Left ventricle myocardium superior (tissue), 1 donor: ENCODE results near the gene LLGL2. TPM values are rescaled to one million over a fixed set of nuclear protein-coding genes. Genes with fewer than 3 reads are reported as not detected.

Experiments
- ATAC-seq: fragments of 200-7000 bp; cut with Tn5 transposase; one replicate; pipeline ENCODE4 v1.9.1; 2020; ENCODE audit warnings: mild to moderate bottlenecking, moderate library complexity
- DNase-seq: peaks from one replicate; pipeline ENCODE4 v3.0.0-alpha.2; 2020
- intact Hi-C: fragments of 100-400 bp; cut with micrococcal nuclease; formaldehyde crosslinking; loops from one replicate; pipeline ENCODE4 v1.11.0; 2022
- total RNA-seq: library from RNA; stranded (reverse); fragmentation: NEBNext Ultra II Directional; extraction: Animal tissue kit (Norgen Biotek cat#: 25700); gene quantifications from one replicate; pipeline ENCODE4 v1.2.1, GENCODE V29; 2021
- donor health status: DM: no; HTN: yes; CAD: no; lungs with severe emphysema.

LLGL2 gene
- total RNA-seq, 1 donor from 2014 or later: 5.1 TPM

DNA sequence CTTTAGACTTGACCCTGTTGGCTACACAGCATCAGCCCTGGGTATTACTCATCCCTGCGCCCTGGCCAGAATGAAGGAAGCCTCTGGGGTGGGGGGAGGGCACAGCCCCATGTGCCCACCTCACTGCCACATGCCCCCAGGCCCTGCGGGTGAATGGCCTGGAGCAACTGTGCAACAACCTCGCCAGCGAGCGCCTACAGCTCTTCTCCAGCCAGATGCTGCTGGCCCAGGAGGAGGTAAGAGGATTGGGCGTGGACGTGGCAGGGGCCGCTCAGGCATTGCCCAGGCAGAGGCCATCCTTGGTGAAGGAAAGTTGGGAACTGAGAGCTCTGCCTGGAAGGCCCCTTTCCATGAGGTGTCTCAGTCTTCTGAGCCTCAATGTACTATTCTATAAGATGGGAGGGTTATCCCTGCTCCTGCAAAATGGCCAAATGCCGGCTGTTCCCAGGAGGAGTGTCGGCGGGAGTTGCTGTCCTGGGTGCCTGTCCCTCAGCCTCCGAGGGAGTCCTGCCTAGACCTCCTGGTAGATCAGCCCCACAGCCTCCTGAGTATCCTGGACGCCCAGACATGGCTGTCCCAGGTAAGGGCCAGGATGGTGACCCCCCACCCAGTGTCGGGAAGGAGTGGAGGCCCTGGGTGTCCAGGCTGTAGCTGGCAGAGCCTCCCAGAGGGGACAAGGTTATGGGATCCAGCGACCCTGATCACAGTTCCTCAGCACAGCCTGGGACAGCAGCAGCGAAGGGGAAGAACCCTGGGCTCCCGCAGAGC lies 71.0 kb downstream of the LLGL2 start:
- intact Hi-C loops: no loop called here
- ATAC-seq (no peak), DNase-seq (no peak)

DNA sequence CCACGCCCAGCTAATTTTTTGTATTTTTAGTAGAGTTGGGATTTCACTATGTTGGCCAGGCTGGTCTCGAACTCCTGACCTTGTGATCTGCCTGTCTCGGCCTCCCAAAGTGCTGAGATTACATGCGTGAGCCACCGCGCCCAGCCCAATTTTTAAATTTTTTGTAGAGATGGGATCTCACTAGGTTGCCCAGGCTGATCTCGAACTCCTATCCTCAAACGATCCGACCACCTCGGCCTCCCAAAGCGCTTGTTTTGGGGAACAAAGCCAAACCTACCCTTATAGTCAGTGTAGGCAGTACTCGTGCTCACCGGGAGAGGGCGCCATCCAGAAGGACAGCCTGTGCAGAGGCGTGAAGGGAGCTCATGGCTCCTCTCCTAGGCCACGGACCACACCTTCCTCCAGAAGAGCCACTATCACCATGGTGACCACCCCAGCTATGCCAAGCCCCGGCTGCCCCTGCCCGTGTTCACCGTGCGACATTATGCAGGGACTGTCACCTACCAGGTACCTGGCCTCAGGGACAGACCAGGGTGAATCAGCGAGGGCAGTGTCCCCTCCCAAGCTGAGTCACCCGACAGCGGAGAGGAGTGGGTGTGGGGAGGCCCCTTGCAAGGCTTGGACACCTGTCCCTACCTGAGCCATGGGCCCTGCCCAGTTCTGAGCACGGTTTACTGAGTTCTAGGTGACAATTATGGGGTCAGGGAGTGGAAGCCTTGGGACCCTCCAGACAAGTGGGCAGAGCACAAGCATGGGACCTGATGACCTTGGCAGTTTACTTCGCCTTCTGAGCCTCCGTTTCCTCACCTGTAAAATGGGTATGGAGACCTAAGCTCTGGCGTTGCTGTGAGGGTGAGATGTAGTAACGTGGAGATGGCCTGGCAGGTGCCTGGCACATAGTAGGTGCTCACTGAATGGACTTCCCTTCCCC lies 75.8 kb downstream of the LLGL2 start:
- ATAC-seq (peak; percentile 50), DNase-seq (peak; percentile 69)
- intact Hi-C loops: no loop called here

DNA sequence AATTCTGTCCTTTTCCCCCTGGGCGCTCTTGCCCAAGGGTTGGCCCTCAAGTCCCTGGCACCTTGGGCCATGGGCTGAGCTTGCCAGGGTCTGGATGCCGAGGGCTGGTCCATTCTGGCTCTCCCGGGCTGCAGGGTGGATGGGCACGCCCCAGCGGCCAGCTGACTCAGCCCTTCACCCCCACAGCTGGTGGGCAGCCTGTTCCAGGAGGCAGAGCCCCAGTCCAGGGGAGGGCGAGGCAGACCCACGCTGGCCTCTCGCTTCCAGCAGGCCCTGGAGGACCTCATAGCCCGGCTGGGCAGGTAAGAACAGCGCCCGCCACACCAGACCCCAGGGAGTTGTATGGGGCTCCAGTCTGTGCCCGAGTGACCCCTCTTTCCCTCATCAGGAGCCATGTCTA lies 77.1 kb downstream of the LLGL2 start:
- no peak for DNase-seq
- intact Hi-C loops: no loop called here
- ATAC-seq: no peak

DNA sequence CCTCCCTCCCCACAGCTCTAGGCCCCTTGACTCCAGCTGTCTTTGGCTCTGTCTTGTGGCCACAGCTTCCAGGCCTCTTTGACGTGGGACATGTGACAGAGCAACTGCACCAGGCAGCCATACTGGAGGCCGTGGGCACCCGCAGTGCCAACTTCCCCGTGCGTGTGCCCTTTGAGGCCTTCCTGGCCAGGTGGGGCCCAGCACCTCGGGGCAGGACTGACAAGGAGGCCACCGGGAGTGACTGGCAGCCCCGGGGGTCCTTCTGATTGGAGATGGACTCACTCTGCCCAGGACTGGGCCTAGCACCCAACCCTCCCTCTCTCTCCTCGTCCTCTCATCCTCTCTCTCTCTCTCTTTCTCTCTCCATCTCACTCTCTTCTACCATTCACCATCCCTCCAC lies 77.6 kb downstream of the LLGL2 start:
- ATAC-seq (no peak), DNase-seq (no peak)
- intact Hi-C loops: no loop called here

DNA sequence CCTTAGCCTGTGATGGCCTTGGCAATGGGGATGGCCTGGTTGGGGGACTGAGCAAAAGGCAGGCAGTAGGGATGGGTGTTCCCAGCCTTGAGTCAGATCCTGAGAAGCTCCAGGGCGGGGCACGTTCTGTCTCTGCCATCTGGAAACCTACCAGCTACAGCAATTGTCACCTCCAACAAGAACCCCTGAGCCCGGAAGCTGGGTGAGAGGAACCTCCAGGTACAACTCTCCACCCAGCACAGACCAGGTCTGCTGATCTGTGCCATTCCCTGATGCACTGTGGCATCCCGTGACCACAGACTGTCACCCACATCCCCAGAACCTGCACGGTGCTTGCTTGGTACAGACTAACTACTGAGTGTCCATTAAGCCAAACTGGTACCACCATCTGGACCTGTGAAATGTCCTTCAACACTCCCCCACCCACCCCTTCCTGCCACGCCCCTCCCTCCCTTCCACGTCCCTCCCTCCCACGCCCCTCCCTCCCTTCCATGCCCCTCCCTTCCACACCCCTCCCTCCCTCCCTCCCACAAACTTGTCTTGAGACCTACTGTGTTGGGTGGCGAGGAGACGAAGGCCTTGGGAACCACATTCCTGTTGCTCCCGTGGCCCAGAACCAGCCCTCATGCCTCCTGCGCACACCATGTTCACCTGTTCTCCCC lies 78.7 kb downstream of the LLGL2 start:
- intact Hi-C loops: no loop called here
- DNase-seq (no peak), ATAC-seq (peak; percentile 35)

DNA sequence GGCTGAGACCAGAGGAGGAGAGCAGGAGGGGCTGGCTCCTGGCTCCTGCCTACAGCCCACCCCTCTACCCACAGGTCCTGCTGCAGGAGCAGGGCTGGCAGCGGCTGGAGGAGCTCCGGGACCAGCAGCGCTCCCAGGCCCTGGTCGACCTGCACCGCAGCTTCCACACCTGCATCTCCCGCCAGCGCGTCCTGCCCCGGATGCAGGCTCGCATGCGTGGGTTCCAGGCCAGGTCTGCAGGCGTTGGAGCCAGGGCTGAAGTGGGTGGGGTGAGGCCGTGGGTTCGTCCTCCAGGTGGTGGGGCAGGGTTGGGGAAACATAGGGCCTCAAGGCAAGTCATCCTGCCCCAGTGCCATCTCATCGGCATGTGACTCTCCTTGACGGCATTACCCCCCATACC lies 80.3 kb downstream of the LLGL2 start:
- ATAC-seq (no peak), DNase-seq (no peak)
- intact Hi-C loops: no loop called here

DNA sequence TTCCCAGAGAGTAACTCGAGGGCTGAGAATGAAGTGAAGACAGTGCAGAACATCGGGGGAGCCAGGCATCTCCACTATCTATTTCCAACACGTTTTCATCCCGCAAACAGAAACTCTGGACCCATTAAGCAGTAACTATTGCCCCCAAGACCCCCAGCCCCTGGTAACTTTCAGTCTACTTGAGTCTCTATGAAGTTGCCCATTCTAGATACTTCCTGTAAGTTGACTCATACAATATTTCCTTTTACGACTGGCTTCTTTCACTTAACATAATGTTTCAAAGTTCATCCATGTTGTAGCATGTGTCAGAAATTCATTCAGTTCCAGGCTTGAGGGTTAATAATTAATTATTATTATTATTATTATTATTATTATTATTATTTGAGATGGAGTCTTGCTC lies 81.6 kb downstream of the LLGL2 start:
- ATAC-seq (no peak), DNase-seq (no peak)
- intact Hi-C loops: no loop called here

DNA sequence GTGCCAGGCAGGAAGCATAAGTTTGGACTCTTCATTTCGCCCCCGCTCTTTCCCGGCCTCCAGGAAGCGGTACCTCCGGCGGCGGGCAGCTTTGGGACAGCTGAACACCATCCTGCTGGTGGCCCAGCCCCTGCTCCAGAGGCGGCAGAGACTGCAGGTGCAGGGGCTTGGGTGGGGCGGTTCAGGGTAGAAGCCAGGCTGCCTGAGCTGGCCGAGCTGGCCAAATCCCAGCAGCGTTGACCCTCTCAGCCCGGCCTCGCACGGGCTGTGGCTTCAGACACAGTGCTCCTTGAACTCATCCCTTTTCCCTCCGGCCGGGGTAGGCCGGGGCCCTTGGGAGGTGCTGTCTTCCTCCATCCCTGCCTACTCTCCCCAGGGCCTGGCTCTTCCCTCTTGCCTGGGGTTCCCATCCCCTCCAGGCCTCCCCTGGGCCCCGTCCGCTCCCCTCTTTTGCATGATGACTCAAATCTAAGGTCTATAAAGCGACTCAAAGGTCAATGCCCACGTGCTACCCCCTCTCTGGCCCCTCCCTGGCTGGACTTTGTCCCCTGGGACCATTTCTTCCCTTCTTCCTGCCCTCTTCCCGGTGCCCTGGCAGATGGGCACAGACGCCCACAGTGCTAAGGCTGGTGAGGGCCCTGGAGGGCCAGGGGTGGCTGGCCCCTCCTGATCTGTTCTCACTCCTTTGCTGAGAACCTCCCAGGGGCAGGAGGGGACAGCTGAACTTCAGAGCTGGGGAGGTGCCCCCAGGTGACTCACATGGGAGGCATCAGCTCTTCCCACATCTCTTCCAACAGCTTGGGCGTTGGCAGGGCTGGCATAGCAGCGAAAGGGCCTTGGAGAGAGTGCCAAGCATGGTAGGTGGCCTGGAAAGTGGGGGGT lies 84.8 kb downstream of the LLGL2 start:
- intact Hi-C loops: no loop called here
- ATAC-seq (no peak), DNase-seq (no peak)

DNA sequence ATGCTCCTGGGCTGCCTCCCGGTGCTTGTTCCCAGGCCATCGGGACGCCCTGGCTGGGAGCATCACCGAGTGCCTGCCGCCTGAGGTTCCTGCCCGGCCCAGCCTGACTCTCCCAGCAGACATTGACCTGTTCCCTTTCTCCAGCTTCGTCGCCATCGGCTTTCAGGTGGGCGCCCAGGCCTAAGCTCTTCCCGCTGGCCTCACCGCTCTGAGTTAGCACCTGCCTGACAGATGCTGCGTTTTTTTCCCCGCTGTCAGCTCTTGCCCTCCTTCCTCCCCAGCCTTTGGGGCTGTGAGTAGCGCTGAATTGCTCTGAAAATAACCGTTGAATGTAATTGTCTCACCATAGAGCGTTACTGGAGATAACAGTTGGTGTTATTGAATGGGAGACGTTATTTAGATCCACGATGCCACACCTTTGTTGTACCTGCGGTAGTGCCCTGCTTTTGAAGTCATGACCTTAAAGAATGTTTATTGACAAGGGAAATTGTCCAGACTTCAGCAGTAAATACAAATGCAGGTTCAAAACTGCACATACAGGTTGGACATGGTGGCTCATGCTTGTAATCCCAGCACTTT lies 86.4 kb downstream of the LLGL2 start:
- ATAC-seq (no peak), DNase-seq (no peak)
- intact Hi-C loops: no loop called here

DNA sequence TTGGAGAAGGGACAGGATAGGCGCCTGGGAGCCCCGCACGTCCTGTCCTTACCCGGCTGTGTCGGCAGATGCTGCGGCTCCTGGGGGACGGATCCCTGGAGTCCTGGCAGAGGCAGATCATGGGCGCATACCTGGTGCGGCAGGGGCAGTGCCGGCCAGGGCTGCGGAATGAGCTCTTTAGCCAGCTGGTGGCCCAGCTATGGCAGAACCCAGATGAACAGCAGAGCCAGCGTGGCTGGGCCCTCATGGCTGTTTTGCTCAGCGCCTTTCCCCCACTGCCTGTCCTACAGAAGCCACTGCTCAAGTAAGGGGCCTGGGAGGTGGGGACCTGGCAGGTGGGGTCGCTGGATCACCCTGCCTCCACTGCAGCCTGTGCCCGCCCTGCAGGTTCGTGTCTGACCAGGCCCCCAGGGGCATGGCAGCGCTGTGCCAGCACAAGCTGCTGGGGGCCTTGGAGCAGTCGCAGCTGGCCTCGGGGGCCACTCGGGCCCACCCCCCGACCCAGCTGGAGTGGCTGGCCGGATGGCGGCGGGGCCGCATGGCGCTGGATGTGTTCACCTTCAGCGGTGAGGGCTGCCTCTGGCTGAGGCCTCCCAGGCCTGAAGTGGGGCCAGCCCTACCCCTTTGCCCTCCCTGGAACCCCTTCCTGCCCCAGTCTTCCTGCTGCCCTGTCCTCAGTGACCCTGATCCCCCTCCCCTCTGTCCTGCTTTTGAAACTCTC lies 87.6 kb downstream of the LLGL2 start:
- intact Hi-C loops: no loop called here
- no peak for DNase-seq

DNA sequence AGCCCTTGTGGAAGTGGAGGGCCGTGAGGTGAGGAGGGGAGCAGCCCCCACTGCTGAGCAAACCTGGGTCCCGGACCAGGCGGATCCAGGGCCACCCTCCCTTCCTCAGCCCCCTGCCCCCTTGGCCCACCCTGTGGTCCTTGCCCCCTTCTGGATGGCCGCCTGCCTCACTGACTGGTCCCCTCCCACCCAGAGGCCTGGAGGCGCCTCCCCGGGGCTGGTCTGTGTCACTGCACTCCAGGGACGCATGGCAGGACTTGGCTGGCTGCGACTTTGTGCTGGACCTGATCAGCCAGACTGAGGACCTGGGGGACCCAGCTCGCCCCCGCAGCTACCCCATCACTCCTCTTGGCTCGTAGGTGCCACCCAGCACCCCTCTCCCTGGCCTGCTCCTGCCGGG lies 88.5 kb downstream of the LLGL2 start:
- intact Hi-C loops: no loop called here
- DNase-seq: no peak
- no peak for ATAC-seq

More for the DNA sequence above, 87.6 kb downstream of the LLGL2 start:
- no peak for ATAC-seq

DNA sequence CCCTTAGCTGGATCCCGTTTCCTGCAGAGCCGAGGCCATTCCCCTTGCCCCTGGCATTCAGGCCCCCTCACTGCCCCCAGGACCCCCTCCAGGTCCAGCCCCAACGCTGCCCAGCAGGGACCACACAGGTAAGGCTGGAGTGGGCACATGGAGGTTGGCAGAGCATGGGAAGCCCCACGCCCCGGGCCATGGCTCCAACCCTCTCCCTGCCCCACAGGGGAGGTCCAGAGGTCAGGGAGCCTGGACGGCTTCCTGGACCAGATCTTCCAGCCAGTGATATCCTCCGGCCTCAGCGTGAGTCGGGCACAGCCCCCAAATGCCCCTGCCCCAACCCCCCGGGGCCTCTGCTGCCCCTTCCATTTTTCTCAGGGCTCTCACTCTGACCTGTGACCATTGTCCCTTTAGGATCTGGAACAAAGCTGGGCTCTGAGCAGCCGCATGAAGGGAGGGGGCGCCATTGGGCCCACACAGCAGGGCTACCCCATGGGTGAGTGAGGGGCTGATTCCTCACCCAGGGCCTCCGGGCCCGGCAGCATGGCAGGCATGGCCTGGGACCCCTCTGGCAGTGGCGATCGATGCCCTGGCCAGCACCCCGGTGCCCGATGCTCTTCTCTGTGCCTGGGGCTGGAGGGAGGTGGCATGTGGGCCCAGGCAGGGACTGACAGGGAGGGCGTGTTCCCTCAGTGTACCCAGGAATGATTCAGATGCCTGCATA lies 89.2 kb downstream of the LLGL2 start:
- DNase-seq (no peak), ATAC-seq (no peak)
- intact Hi-C loops: no loop called here

DNA sequence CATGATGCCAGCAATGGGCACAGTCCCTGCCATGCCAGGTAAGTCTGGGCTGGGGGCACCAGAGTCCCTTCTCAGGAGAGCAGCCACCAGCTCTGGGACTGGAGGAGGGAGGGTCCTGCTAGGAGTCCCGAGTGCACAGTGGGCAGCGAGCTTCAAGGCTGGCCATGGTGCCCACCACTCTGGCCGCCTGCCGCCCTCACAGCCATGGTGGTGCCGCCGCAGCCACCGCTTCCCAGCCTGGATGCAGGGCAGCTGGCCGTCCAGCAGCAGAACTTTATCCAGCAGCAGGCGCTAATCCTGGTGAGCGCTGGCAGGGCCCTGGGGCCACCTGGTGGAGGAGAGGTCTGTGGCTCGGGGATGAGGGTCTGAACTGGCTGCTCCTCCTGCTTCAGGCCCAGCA lies 89.8 kb downstream of the LLGL2 start:
- no peak for DNase-seq
- ATAC-seq: no peak
- intact Hi-C loops: no loop called here

DNA sequence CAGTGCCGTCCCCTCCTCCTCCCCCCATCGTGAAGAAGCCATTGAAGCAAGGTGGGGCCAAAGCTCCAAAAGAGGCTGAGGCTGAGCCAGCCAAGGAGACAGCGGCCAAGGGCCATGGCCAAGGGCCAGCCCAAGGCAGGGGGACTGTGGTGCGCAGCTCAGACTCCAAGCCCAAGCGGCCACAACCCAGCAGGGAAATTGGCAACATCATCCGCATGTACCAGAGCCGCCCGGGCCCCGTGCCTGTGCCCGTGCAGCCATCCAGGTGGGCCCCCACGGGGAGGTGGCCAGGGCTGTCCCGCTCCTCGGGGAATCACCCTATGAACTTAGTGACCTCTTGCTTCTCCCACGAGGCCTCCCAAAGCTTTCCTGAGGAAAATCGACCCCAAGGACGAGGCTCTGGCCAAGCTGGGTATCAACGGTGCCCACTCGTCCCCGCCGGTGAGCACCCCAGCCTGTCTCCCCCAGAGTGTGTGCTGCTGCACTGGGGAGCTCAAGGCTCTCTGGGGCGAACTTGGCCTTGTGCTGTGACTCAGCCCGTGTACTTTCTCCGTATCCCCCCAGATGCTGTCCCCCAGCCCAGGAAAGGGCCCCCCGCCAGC lies 91.1 kb downstream of the LLGL2 start:
- intact Hi-C loops: no loop called here
- DNase-seq (no peak), ATAC-seq (no peak)

DNA sequence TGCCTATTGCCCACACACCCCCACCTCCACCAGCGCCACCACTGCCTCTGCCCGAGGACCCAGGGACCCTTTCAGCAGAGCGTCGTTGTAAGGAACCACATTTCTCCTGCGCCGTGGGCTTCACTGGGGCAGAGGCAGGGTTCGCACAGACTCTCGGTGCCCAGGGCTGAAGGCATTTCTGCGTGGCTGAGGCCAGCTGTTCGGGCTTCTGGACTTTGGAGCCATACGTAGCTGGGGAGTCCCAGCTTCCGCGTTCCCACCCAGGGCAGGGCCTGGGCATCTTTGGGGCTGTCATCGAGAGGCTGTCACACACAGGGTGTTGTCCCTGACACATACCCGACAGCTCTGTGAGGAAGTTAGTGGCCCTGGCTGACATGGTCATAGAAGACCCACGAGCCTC lies 91.7 kb downstream of the LLGL2 start:
- intact Hi-C loops: no loop called here
- ATAC-seq (no peak), DNase-seq (no peak)

DNA sequence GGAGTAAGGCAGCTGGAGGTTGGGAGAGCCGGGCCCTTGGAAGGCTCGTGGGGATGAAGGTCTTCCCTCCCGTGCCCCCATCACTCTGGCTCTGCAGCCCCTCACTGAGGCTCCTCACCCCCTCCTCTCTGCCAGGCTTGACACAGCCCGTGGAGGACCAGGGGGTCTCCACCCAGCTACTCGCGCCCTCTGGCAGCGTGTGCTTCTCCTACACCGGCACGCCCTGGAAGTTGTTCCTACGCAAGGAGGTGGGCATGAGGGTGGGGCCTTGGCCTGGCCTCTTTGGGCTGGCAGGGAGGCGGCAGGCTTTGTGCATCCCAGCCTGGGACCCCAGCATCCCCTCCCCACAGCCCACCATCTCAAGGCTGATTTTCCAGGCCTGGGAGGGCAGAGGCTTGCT lies 92.2 kb downstream of the LLGL2 start:
- intact Hi-C loops: no loop called here
- ATAC-seq (no peak), DNase-seq (no peak)
